ENCODE results near the gene NCMAP. TPM values are rescaled to one million over a fixed set of nuclear protein-coding genes. Genes with fewer than 3 reads are reported as not detected.

Gene NCMAP
- polyA plus RNA-seq, 1 experiment: not detected

- Histone ChIP-seq H3K27me3 (ENCODE audit: control insufficient read depth, insufficient read depth, low read length) (no peaks in the 10 kb centered on the region), H3K36me3 (ENCODE audit: control insufficient read depth, insufficient read depth, low read length) (peaks cover 4% of the 10 kb centered on the region), H3K4me3 (ENCODE audit: low read depth, low read length) (peak within 1 kb of the TSS; percentile 97)
- peak; percentile 24 for TF ChIP-seq CTCF (IDR thresholded peaks at IDR 0.05; ENCODE audit: insufficient read depth, low read depth, low read length)
- ChIA-PET CTCF (interaction anchor here (1.2 to 2.9 kb wide), 3 partner anchors 55 to 444 kb away, joined by 4 to 10 read pairs (median 8); no protein-coding TSS in a partner anchor), POLR2A (interaction anchor here (0.5 kb wide), 1 partner anchor 124 kb away, joined by 3 read pairs; no protein-coding TSS in a partner anchor)
- peak; percentile 100 for DNase-seq (ENCODE audit: low read depth)
These were observed 86.8 kb downstream of the NCMAP start, which contains the start of gene SRRM1 for GRCh38 chr1:24642481-24643362. TSS of gene SRRM1 (plus strand) at chr1:24643302. CDS start at chr1:24643327, 25 bp downstream.

GRCh38 chr1:24643363-24644099, 87.6 kb downstream of the NCMAP start:
- Histone ChIP-seq H3K36me3 (ENCODE audit: control insufficient read depth, insufficient read depth, low read length) (peaks cover 6% of the 10 kb centered on the region), H3K27me3 (ENCODE audit: control insufficient read depth, insufficient read depth, low read length) (no peaks in the 10 kb centered on the region), H3K4me3 (ENCODE audit: low read depth, low read length) (peak overlapping the region; percentile 97)
- TF ChIP-seq CTCF (IDR thresholded peaks at IDR 0.05; ENCODE audit: insufficient read depth, low read depth, low read length): no peak
- ChIA-PET POLR2A (no interaction called here), CTCF (interaction anchor here (0.7 kb wide), 2 partner anchors 11 to 225 kb away, joined by 3 read pairs; no protein-coding TSS in a partner anchor)
- DNase-seq (ENCODE audit: low read depth): no peak

GRCh38 chr1:24644100-24644384, 88.2 kb downstream of the NCMAP start:
- Histone ChIP-seq H3K4me3 (ENCODE audit: low read depth, low read length) (peak overlapping the region; percentile 97), H3K36me3 (ENCODE audit: control insufficient read depth, insufficient read depth, low read length) (peaks cover 10% of the 10 kb centered on the region), H3K27me3 (ENCODE audit: control insufficient read depth, insufficient read depth, low read length) (no peaks in the 10 kb centered on the region)
- ChIA-PET CTCF (interaction anchor here (0.7 kb wide), 2 partner anchors 10 to 224 kb away, joined by 3 read pairs; no protein-coding TSS in a partner anchor), POLR2A (no interaction called here)
- TF ChIP-seq CTCF (IDR thresholded peaks at IDR 0.05; ENCODE audit: insufficient read depth, low read depth, low read length): no peak
- DNase-seq (ENCODE audit: low read depth): no peak

- ChIA-PET CTCF (interaction anchor here (1.6 kb wide), 1 partner anchor 11 kb away, joined by 4 read pairs; no protein-coding TSS in a partner anchor), POLR2A (no interaction called here)
- no peak for TF ChIP-seq CTCF (IDR thresholded peaks at IDR 0.05; ENCODE audit: insufficient read depth, low read depth, low read length)
- no peak for DNase-seq (ENCODE audit: low read depth)
- Histone ChIP-seq H3K4me3 (ENCODE audit: low read depth, low read length) (no peak overlapping the region), H3K36me3 (ENCODE audit: control insufficient read depth, insufficient read depth, low read length) (peaks cover 15% of the 10 kb centered on the region), H3K27me3 (ENCODE audit: control insufficient read depth, insufficient read depth, low read length) (no peaks in the 10 kb centered on the region)
These were observed 93.0 kb downstream of the NCMAP start for GRCh38 chr1:24648919-24649318.

GRCh38 chr1:24652382-24652781, 96.5 kb downstream of the NCMAP start:
- POLR2A ChIA-PET: no interaction called here
- Histone ChIP-seq H3K36me3 (ENCODE audit: control insufficient read depth, insufficient read depth, low read length) (peaks cover 23% of the 10 kb centered on the region), H3K4me3 (ENCODE audit: low read depth, low read length) (no peak overlapping the region), H3K27me3 (ENCODE audit: control insufficient read depth, insufficient read depth, low read length) (no peaks in the 10 kb centered on the region)
- TF ChIP-seq CTCF (IDR thresholded peaks at IDR 0.05; ENCODE audit: insufficient read depth, low read depth, low read length): no peak
- no peak for DNase-seq (ENCODE audit: low read depth)
- CTCF ChIA-PET: no interaction called here

Measured in BJ (cell line).